ENCODE data around the gene MYRFL. TPM values are rescaled to one million over a fixed set of nuclear protein-coding genes. Genes with fewer than 3 reads are reported as not detected.

MYRFL gene
- total RNA-seq, 1 donor from 2014 or later: 0.13 TPM

DNA sequence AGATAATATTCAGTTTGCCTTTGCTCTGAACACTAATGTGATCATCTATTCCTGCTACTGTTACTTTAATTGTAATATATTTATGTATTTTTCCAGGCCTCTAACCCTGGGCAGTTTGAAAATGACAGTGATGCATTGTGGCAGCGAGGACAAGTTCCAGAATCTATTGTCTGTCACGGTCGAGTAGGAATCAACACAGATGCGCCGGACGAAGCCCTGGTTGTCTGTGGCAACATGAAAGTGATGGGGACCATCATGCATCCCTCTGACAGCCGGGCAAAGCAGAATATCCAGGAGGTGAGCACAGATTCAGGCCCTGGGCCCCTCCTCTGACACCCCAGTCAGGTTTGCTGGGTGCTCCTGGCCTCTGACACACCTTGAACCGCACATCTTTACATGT lies 78.5 kb downstream of the MYRFL start:
- no peak for DNase-seq (ENCODE audit: extremely low spot score, unreplicated experiment)

DNA sequence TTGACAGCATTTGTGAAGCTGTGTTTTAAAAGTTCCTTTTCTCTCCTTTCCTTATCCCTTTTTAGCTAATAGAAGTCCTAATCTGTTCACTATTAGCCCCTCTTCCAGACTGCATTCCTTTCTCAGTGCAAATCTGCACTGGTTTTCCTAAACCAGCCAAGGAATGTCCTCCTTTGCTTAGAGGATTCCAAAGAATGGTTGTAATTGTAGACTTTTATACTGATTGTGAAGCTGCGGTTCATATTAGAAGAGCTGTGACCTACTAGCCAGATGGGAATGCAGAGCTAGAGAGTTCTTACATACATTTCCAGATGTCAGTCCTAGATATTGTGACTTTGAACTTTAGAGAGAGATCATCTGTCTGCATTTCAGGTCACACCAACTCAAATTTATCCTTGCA lies 79.8 kb downstream of the MYRFL start:
- Mint-ChIP-seq H3K27me3 (ENCODE audit: unreplicated experiment) (no peaks in the 10 kb centered on the region), H3K4me1 (ENCODE audit: unreplicated experiment) (peaks cover 34% of the 10 kb centered on the region), H3K9me3 (ENCODE audit: unreplicated experiment) (no peaks in the 10 kb centered on the region), H3K36me3 (ENCODE audit: unreplicated experiment) (no peaks in the 10 kb centered on the region), H3K4me3 (ENCODE audit: unreplicated experiment) (no peak overlapping the region), H3K27ac (ENCODE audit: unreplicated experiment) (no peak overlapping the region)
- TF ChIP-seq, protein P1, sequence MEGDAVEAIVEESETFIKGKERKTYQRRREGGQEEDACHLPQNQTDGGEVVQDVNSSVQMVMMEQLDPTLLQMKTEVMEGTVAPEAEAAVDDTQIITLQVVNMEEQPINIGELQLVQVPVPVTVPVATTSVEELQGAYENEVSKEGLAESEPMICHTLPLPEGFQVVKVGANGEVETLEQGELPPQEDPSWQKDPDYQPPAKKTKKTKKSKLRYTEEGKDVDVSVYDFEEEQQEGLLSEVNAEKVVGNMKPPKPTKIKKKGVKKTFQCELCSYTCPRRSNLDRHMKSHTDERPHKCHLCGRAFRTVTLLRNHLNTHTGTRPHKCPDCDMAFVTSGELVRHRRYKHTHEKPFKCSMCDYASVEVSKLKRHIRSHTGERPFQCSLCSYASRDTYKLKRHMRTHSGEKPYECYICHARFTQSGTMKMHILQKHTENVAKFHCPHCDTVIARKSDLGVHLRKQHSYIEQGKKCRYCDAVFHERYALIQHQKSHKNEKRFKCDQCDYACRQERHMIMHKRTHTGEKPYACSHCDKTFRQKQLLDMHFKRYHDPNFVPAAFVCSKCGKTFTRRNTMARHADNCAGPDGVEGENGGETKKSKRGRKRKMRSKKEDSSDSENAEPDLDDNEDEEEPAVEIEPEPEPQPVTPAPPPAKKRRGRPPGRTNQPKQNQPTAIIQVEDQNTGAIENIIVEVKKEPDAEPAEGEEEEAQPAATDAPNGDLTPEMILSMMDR (IDR thresholded peaks at IDR 0.05): no peak
- DNase-seq (ENCODE audit: extremely low spot score, unreplicated experiment): no peak

More for the DNA sequence above, 78.5 kb downstream of the MYRFL start:
- H3K27me3 Mint-ChIP-seq (ENCODE audit: unreplicated experiment): no peaks in the 10 kb centered on the region
- H3K4me3 Mint-ChIP-seq (ENCODE audit: unreplicated experiment): no peak overlapping the region
- no peaks in the 10 kb centered on the region for H3K36me3 Mint-ChIP-seq (ENCODE audit: unreplicated experiment)
- TF ChIP-seq, protein P1 (IDR thresholded peaks at IDR 0.05): no peak
- H3K9me3 Mint-ChIP-seq (ENCODE audit: unreplicated experiment): no peaks in the 10 kb centered on the region
- H3K27ac Mint-ChIP-seq (ENCODE audit: unreplicated experiment): no peak overlapping the region
- H3K4me1 Mint-ChIP-seq (ENCODE audit: unreplicated experiment): peaks cover 34% of the 10 kb centered on the region

DNA sequence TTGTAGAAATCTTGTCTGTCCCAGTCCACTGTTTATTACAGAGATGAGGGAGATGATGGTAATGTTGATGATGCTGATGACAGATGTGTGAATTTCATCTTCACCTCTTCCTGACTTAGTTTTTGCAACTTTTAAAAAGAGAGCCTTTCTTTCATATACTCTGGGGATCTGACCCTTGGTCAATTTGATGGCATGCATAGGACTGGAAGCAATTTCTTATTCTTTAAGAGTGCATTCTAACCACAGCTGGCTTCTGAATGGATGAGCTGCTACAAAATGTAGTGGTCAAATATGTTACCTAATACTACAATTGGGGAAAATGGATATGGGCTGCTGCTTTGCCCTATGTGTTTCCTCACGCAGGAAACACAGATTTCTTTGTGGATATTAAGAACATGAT lies 80.8 kb downstream of the MYRFL start:
- Mint-ChIP-seq H3K27me3 (ENCODE audit: unreplicated experiment) (no peaks in the 10 kb centered on the region), H3K4me3 (ENCODE audit: unreplicated experiment) (no peak overlapping the region), H3K27ac (ENCODE audit: unreplicated experiment) (no peak overlapping the region), H3K4me1 (ENCODE audit: unreplicated experiment) (peaks cover 30% of the 10 kb centered on the region), H3K36me3 (ENCODE audit: unreplicated experiment) (no peaks in the 10 kb centered on the region), H3K9me3 (ENCODE audit: unreplicated experiment) (no peaks in the 10 kb centered on the region)
- no peak for DNase-seq (ENCODE audit: extremely low spot score, unreplicated experiment)
- TF ChIP-seq, protein P1 (IDR thresholded peaks at IDR 0.05): no peak

- Mint-ChIP-seq H3K9me3 (ENCODE audit: unreplicated experiment) (no peaks in the 10 kb centered on the region), H3K27ac (ENCODE audit: unreplicated experiment) (no peak overlapping the region)
- no peak for DNase-seq (ENCODE audit: extremely low spot score, unreplicated experiment)
These were observed 81.6 kb downstream of the MYRFL start for GRCh38 chr12:69906411-69907216.

DNA sequence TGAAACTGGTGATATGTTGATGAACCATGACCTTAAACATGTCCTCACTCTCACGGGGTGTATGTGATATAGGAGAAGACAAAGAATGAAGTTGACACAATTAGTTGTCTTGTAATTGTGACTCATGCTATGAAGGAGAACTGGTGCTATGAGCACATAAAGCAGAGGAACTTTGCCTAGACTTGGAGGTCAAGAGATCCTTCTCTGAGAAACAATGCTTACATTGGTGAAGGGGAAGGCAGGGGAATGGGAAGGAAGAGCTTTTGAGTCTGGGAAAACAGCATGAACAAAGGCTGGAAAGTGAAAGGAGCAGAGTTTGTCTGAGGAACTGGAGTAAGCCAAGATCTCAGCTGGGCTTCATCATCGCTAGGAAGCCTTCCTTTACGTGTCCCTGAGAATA lies 83.2 kb downstream of the MYRFL start:
- Mint-ChIP-seq H3K9me3 (ENCODE audit: unreplicated experiment) (no peaks in the 10 kb centered on the region), H3K27me3 (ENCODE audit: unreplicated experiment) (no peaks in the 10 kb centered on the region), H3K27ac (ENCODE audit: unreplicated experiment) (no peak overlapping the region), H3K36me3 (ENCODE audit: unreplicated experiment) (no peaks in the 10 kb centered on the region), H3K4me1 (ENCODE audit: unreplicated experiment) (peaks cover 20% of the 10 kb centered on the region), H3K4me3 (ENCODE audit: unreplicated experiment) (no peak overlapping the region)
- TF ChIP-seq, protein P1 (IDR thresholded peaks at IDR 0.05): no peak
- no peak for DNase-seq (ENCODE audit: extremely low spot score, unreplicated experiment)

More at GRCh38 chr12:69906411-69907216, 81.6 kb downstream of the MYRFL start:
- H3K36me3 Mint-ChIP-seq (ENCODE audit: unreplicated experiment): no peaks in the 10 kb centered on the region
- H3K4me3 Mint-ChIP-seq (ENCODE audit: unreplicated experiment): no peak overlapping the region
- H3K27me3 Mint-ChIP-seq (ENCODE audit: unreplicated experiment): no peaks in the 10 kb centered on the region
- TF ChIP-seq, protein P1 (IDR thresholded peaks at IDR 0.05): no peak
- peaks cover 22% of the 10 kb centered on the region for H3K4me1 Mint-ChIP-seq (ENCODE audit: unreplicated experiment)

All from osteocyte (in vitro differentiated cells).